Measurements from ENCODE around the gene TFDP2.

GRCh38 chr3:142149673-142149992, 289 bp upstream of the TFDP2 start:
- TF ChIP-seq CTCF (IDR thresholded peaks at IDR 0.05) (no peak), ZFX (IDR thresholded peaks at IDR 0.05; ENCODE audit: borderline replicate concordance) (no peak)

Data from 22Rv1 (cell line).